ENCODE data around the gene PDCD2.

GRCh38 chr6:170532867-170533488, 51.5 kb downstream of the PDCD2 start:
- TF ChIP-seq CTCF (conservative IDR thresholded peaks at IDR 0.05) (no peak), ZFX (IDR thresholded peaks at IDR 0.05) (no peak)

Data from C4-2B (cell line).